ENCODE measurements around the gene AP1G1. TPM values are rescaled to one million over a fixed set of nuclear protein-coding genes. Genes with fewer than 3 reads are reported as not detected.
"Not testable (repeated sequence)": the region's sequence is repeated elsewhere in the genome, so short reads cannot be mapped to it uniquely, and the experiment has no call there.

The AP1G1 gene
- polyA plus RNA-seq, 1 of the 3 experiments (the other 2 are of a cell fraction) = 23.8 TPM

DNA sequence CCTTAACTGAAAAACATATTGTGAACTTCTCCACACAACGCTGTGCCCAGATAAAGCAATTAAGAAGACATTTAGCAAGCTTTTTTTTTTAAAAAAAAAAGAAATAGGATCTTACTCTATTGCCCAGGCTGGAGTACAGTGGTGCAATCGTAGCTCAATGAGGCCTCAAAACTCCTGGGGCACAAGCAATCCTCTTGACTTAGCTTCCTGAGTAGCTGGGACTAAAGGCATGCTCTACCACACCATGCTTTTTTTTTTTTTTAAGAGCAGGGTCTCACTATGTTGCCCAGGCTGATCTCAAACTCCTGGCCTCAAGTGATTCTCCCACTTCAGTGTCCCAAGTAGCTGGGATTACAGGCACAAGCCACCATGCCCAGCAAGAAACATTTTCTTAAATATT is 20.1 kb downstream of the AP1G1 start:
- peaks cover 99% of the 10 kb centered on the region for H3K79me2 ChIP-seq (ENCODE audit: insufficient read depth)
- no peaks in the 10 kb centered on the region for H3K4me1 ChIP-seq (ENCODE audit: control insufficient read depth in 1 of 2, insufficient read depth in 2 of 2, low read depth in 1 of 2, low read length in 1 of 2)
- H4K20me1 ChIP-seq (ENCODE audit: insufficient read depth) = peaks cover 61% of the 10 kb centered on the region
- 95% methylated on average over 2 of the region's 2 CpGs for WGBS (ENCODE audit: low lambda C conversion rate)
- peaks cover 16 to 41% of the 10 kb centered on the region in 2 experiments for H3K36me3 ChIP-seq (replicated peaks in 1 of 2; ENCODE audit: control insufficient read depth in 1 of 2, insufficient read depth in 2 of 2, low read length in 1 of 2)
- no peak overlapping the region for H2AFZ ChIP-seq (ENCODE audit: low read depth)
- TF ChIP-seq TEAD4 (IDR thresholded peaks at IDR 0.05; ENCODE audit: borderline replicate concordance, insufficient read depth) (no peak), TAF1 (IDR thresholded peaks at IDR 0.05; ENCODE audit: borderline replicate concordance, low read depth, low read length) (no peak), SIN3A (IDR thresholded peaks at IDR 0.05; ENCODE audit: borderline replicate concordance, low read depth, low read length) (no peak), FOXM1 (IDR thresholded peaks at IDR 0.05; ENCODE audit: low read depth) (no peak), YY1 (IDR thresholded peaks at IDR 0.05; ENCODE audit: low read depth) (no peak), POLR2AphosphoS5 (IDR thresholded peaks at IDR 0.05; ENCODE audit: low read depth, low read length) (no peak), RCOR1 (IDR thresholded peaks at IDR 0.05; ENCODE audit: low read length) (no peak), FOXJ3 (CRISPR knock-in tag; IDR thresholded peaks at IDR 0.05) (no peak), RFX5 (IDR thresholded peaks at IDR 0.05; ENCODE audit: low read length) (no peak), RAD21 (IDR thresholded peaks at IDR 0.05; ENCODE audit: low read length) (no peak), RXRA (IDR thresholded peaks at IDR 0.05; ENCODE audit: borderline replicate concordance, low read depth) (no peak), MXI1 (IDR thresholded peaks at IDR 0.05; ENCODE audit: low read depth, low read length) (no peak), NRF1 (IDR thresholded peaks at IDR 0.05; ENCODE audit: low read depth, low read length) (no peak), GABPA (IDR thresholded peaks at IDR 0.05; ENCODE audit: low read depth) (no peak), NFIC (IDR thresholded peaks at IDR 0.05; ENCODE audit: borderline replicate concordance) (no peak), FOSL2 (IDR thresholded peaks at IDR 0.05; ENCODE audit: borderline replicate concordance, low read depth) (no peak), SMC3 (IDR thresholded peaks at IDR 0.05; ENCODE audit: low read depth, low read length) (no peak)
- TF ChIP-seq, protein P1, sequence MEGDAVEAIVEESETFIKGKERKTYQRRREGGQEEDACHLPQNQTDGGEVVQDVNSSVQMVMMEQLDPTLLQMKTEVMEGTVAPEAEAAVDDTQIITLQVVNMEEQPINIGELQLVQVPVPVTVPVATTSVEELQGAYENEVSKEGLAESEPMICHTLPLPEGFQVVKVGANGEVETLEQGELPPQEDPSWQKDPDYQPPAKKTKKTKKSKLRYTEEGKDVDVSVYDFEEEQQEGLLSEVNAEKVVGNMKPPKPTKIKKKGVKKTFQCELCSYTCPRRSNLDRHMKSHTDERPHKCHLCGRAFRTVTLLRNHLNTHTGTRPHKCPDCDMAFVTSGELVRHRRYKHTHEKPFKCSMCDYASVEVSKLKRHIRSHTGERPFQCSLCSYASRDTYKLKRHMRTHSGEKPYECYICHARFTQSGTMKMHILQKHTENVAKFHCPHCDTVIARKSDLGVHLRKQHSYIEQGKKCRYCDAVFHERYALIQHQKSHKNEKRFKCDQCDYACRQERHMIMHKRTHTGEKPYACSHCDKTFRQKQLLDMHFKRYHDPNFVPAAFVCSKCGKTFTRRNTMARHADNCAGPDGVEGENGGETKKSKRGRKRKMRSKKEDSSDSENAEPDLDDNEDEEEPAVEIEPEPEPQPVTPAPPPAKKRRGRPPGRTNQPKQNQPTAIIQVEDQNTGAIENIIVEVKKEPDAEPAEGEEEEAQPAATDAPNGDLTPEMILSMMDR (IDR thresholded peaks at IDR 0.05) = no peak
- TF ChIP-seq, protein P2, sequence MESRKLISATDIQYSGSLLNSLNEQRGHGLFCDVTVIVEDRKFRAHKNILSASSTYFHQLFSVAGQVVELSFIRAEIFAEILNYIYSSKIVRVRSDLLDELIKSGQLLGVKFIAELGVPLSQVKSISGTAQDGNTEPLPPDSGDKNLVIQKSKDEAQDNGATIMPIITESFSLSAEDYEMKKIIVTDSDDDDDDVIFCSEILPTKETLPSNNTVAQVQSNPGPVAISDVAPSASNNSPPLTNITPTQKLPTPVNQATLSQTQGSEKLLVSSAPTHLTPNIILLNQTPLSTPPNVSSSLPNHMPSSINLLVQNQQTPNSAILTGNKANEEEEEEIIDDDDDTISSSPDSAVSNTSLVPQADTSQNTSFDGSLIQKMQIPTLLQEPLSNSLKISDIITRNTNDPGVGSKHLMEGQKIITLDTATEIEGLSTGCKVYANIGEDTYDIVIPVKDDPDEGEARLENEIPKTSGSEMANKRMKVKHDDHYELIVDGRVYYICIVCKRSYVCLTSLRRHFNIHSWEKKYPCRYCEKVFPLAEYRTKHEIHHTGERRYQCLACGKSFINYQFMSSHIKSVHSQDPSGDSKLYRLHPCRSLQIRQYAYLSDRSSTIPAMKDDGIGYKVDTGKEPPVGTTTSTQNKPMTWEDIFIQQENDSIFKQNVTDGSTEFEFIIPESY (IDR thresholded peaks at IDR 0.05; ENCODE audit: borderline replicate concordance, low read depth) = no peak
- TF ChIP-seq, protein P3, sequence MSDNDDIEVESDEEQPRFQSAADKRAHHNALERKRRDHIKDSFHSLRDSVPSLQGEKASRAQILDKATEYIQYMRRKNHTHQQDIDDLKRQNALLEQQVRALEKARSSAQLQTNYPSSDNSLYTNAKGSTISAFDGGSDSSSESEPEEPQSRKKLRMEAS (IDR thresholded peaks at IDR 0.05; ENCODE audit: low read depth) = no peak
- DNase-seq = no peak
- H3K9me2 ChIP-seq = no peaks in the 10 kb centered on the region
- no peak overlapping the region for H3K4me2 ChIP-seq
- no peak overlapping the region for H3K4me3 ChIP-seq (ENCODE audit: low read depth in 2 of 2, low read length in 1 of 2)
- H3K9ac ChIP-seq = no peak overlapping the region
- POLR2A ChIA-PET = interaction anchor here (0.6 kb wide), 1 partner anchor 354 kb away, joined by 5 read pairs; no protein-coding TSS in a partner anchor
- peaks cover 6% of the 10 kb centered on the region for H3F3A ChIP-seq (replicated peaks; ENCODE audit: insufficient read depth)
- H3K9me3 ChIP-seq = no peaks in the 10 kb centered on the region
- CTCF ChIA-PET = interaction anchor here (1.9 kb wide), 1 partner anchor 94 kb away, joined by 6 read pairs; no protein-coding TSS in a partner anchor
- H3K27ac ChIP-seq (ENCODE audit: low read depth in 2 of 2, low read length in 1 of 2) = no peak overlapping the region
- H3K27me3 ChIP-seq (ENCODE audit: insufficient read depth) = no peaks in the 10 kb centered on the region

- H3K4me1 ChIP-seq (ENCODE audit: control insufficient read depth in 1 of 2, insufficient read depth in 2 of 2, low read depth in 1 of 2, low read length in 1 of 2); POLR2A ChIA-PET; H3K4me3 ChIP-seq (ENCODE audit: low read depth in 2 of 2, low read length in 1 of 2); H3K27ac ChIP-seq (ENCODE audit: low read depth in 2 of 2, low read length in 1 of 2); H3K27me3 ChIP-seq (ENCODE audit: insufficient read depth); H2AFZ ChIP-seq (ENCODE audit: low read depth); H3K4me2 ChIP-seq; DNase-seq; H3K9me3 ChIP-seq; H3K9ac ChIP-seq; H3K9me2 ChIP-seq; H3F3A ChIP-seq (replicated peaks; ENCODE audit: insufficient read depth): not testable (repeated sequence)
- H3K79me2 ChIP-seq (ENCODE audit: insufficient read depth) = peaks cover 98% of the 10 kb centered on the region
- CTCF ChIA-PET = interaction anchor here (1.0 kb wide), 1 partner anchor 10 kb away, joined by 4 read pairs; no protein-coding TSS in a partner anchor
- WGBS (ENCODE audit: low lambda C conversion rate) = 100% methylated on average over 3 of the region's 3 CpGs
- H4K20me1 ChIP-seq (ENCODE audit: insufficient read depth) = peaks cover 51% of the 10 kb centered on the region
- peaks cover 16 to 52% of the 10 kb centered on the region in 2 experiments for H3K36me3 ChIP-seq (replicated peaks in 1 of 2; ENCODE audit: control insufficient read depth in 1 of 2, insufficient read depth in 2 of 2, low read length in 1 of 2)
These were observed 23.5 kb downstream of the AP1G1 start for GRCh38 chr16:71785143-71785542.

All from SK-N-SH (cell line).